Esophagus squamous epithelium (tissue), 5 donors: ENCODE measurements around the gene FES. TPM values are rescaled to one million over a fixed set of nuclear protein-coding genes. Genes with fewer than 3 reads are reported as not detected.

Source experiments
- DNase-seq: peaks from one replicate; lab custom pipeline; 2025; lab: John Stamatoyannopoulos, UW
- H3K27ac ChIP-seq, 4 donors: fragments of 200-600 bp; sonication (generic); one replicate each; pipeline ENCODE4 v1.5.1; 2016 to 2019; ENCODE audit warnings: mild to moderate bottlenecking in 1 of 4
- H3K27me3 ChIP-seq, 4 donors: fragments of 200-600 bp; sonication (generic); 1 replicate in 3 of 4; 2 replicates in 1 of 4; pipeline versions ENCODE4 v1.5.1 to v1.6.0; 2017 to 2021; ENCODE audit warnings: antibody characterized with exemption in 1 of 4
- H3K36me3 ChIP-seq, 3 donors: fragments of 200-600 bp; sonication (generic); one replicate each; pipeline ENCODE4 v1.5.1; 2016 to 2019
- H3K4me1 ChIP-seq, 3 donors: fragments of 200-600 bp; sonication (generic); one replicate each; pipeline ENCODE4 v1.5.1; 2017 to 2019
- H3K4me3 ChIP-seq, 4 donors: fragments of 200-600 bp; sonication (generic); 1 replicate in 3 of 4; 2 replicates in 1 of 4; pipeline ENCODE4 v1.5.1; 2016 to 2019; ENCODE audit warnings: mild to moderate bottlenecking in 2 of 4, moderate library complexity in 1 of 4
- H3K9me3 ChIP-seq, 3 donors: fragments of 200-600 bp; sonication (generic); one replicate each; pipeline ENCODE4 v1.5.1; 2016 to 2019
- CTCF ChIP-seq, 6 experiments: fragments of 450-650 bp in 4 of 6; fragments of 200-600 bp in 2 of 6; sonication (generic) in 2 of 6; IDR thresholded peaks; one replicate each; pipeline ENCODE4 v1.5.1; 2016 to 2019; ENCODE audit warnings: antibody characterized with exemption in 6 of 6, mild to moderate bottlenecking in 4 of 6, moderate library complexity in 4 of 6
- POLR2A ChIP-seq, 4 donors: fragments of 450-650 bp; IDR thresholded peaks; one replicate each; pipeline ENCODE4 v1.6.1; 2017; ENCODE audit warnings: antibody characterized with exemption in 4 of 4, mild to moderate bottlenecking in 4 of 4, moderate library complexity in 3 of 4
- WGBS, 2 donors: methylation state at CpG; one replicate each; pipeline ENCODE4 v1.1.5; 2018; 5-methylcytosine and 5-hydroxymethylcytosine counted together
- intact Hi-C: fragments of 100-400 bp; cut with DNase I; formaldehyde crosslinking; loops from one replicate; pipeline ENCODE4 v1.15.0; 2022
- total RNA-seq, 4 donors: library from RNA; depleted of rRNA; stranded (reverse); fragments of >200 nt; gene quantifications; one replicate each; pipeline ENCODE4 v1.1.0, GENCODE V29; 2016
- donor health status: DM: yes; HTN: yes; CAD: no.

FES gene
- total RNA-seq, 4 donors from 2014 or later = 1.8 to 13.4 (median 9.7) TPM

GRCh38 chr15:90877315-90877714, 7.0 kb upstream of the FES start:
- intact Hi-C loops = no loop called here
- peaks cover 20 to 23% (median 21%) of the 10 kb centered on the region in 3 donors for H3K4me1 ChIP-seq
- WGBS, 2 donors = 89 to 92% methylated on average over 14 of the region's 14 CpGs
- no peak for TF ChIP-seq POLR2A (IDR thresholded peaks at IDR 0.05)
- no peak for DNase-seq
- H3K4me3 ChIP-seq = no peak overlapping the region
- no peaks in the 10 kb centered on the region for H3K27me3 ChIP-seq
- H3K27ac ChIP-seq = no peak overlapping the region
- peaks cover 41 to 74% (median 49%) of the 10 kb centered on the region in 3 donors for H3K36me3 ChIP-seq
- H3K9me3 ChIP-seq = no peaks in the 10 kb centered on the region

GRCh38 chr15:90877996-90878395, 6.3 kb upstream of the FES start:
- Histone ChIP-seq H3K4me3 (no peak overlapping the region), H3K36me3 (peaks cover 41 to 81% (median 49%) of the 10 kb centered on the region in 3 donors), H3K27me3 (no peaks in the 10 kb centered on the region), H3K9me3 (no peaks in the 10 kb centered on the region), H3K4me1 (peaks cover 15 to 19% (median 16%) of the 10 kb centered on the region in 3 donors), H3K27ac (no peak overlapping the region)
- DNase-seq = no peak
- 89 to 94% methylated on average over 7 of the region's 14 CpGs for WGBS, 2 donors
- intact Hi-C loops = no loop called here
- TF ChIP-seq POLR2A (IDR thresholded peaks at IDR 0.05) (no peak), CTCF (IDR thresholded peaks at IDR 0.05) (no peak)

- H3K4me1 ChIP-seq = peaks cover 15 to 19% (median 16%) of the 10 kb centered on the region in 3 donors
- WGBS, 2 donors = 90 to 95% methylated on average over 2 to 7 of the region's 15 CpGs
- intact Hi-C loops = no loop called here
- H3K27ac ChIP-seq = no peak overlapping the region
- no peak overlapping the region for H3K4me3 ChIP-seq
- peaks cover 41 to 81% (median 49%) of the 10 kb centered on the region in 3 donors for H3K36me3 ChIP-seq
- H3K27me3 ChIP-seq = no peaks in the 10 kb centered on the region
- TF ChIP-seq CTCF (IDR thresholded peaks at IDR 0.05) (no peak), POLR2A (IDR thresholded peaks at IDR 0.05) (no peak)
- no peaks in the 10 kb centered on the region for H3K9me3 ChIP-seq
- no peak for DNase-seq
Observed at GRCh38 chr15:90878660-90879059, 5.6 kb upstream of the FES start.

GRCh38 chr15:90879730-90880366, 4.5 kb upstream of the FES start:
- intact Hi-C loops = loop anchor here (10.0 kb wide), 1 partner anchor 165 kb away; the partner anchor contains the start of gene BLM
- Histone ChIP-seq H3K27ac (no peak overlapping the region), H3K27me3 (no peaks in the 10 kb centered on the region), H3K4me3 (no peak overlapping the region), H3K4me1 (peaks cover 12 to 21% (median 19%) of the 10 kb centered on the region in 3 donors), H3K9me3 (no peaks in the 10 kb centered on the region), H3K36me3 (peaks cover 41 to 81% (median 49%) of the 10 kb centered on the region in 3 donors)
- 69 to 96% methylated on average over 5 to 25 of the region's 35 CpGs for WGBS, 2 donors
- DNase-seq = no peak
- TF ChIP-seq POLR2A (IDR thresholded peaks at IDR 0.05) = no peak
- TF ChIP-seq CTCF (IDR thresholded peaks at IDR 0.05) = no peak

- Histone ChIP-seq H3K9me3 (no peaks in the 10 kb centered on the region), H3K36me3 (peaks cover 41 to 74% (median 49%) of the 10 kb centered on the region in 3 donors), H3K4me1 (peaks cover 19 to 28% (median 26%) of the 10 kb centered on the region in 3 donors), H3K27me3 (no peaks in the 10 kb centered on the region), H3K27ac (no peak overlapping the region), H3K4me3 (no peak overlapping the region)
- no peak for TF ChIP-seq POLR2A (IDR thresholded peaks at IDR 0.05)
- no peak for TF ChIP-seq CTCF (IDR thresholded peaks at IDR 0.05)
- no peak for DNase-seq
- intact Hi-C loops = loop anchor here (10.0 kb wide), 1 partner anchor 166 kb away; the partner anchor contains the start of gene BLM
- WGBS, 2 donors = 88 to 92% methylated on average over 5 of the region's 16 CpGs
Observed at GRCh38 chr15:90880381-90881145, 3.7 kb upstream of the FES start.
